IMR-90 (cell line): ENCODE data around the gene ZFAND6. TPM values are rescaled to one million over a fixed set of nuclear protein-coding genes. Genes with fewer than 3 reads are reported as not detected.

ENCODE experiments used
- ATAC-seq: fragments of 200-7000 bp; cut with Tn5 transposase; 2 replicates; pipeline ENCODE4 v1.9.1; 2020; ENCODE audit warnings: low read depth, mild to moderate bottlenecking, moderate library complexity
- BruUV-seq: library from RNA; stranded (reverse); fragments of 400-500 nt; replicated peaks from 2 replicates; lab custom pipeline; 2021; lab: Mats Ljungman, UMichigan
- CTCF ChIA-PET: fragments of 300-600 bp; formaldehyde crosslinking; extraction: SDS; loops from one replicate; lab custom pipeline; 2021; ENCODE audit warnings: antibody characterized with exemption; lab: Yijun Ruan, JAX
- POLR2A ChIA-PET: fragments of 300-600 bp; sonication (Branson Sonifier 250); formaldehyde crosslinking; loops from one replicate; lab custom pipeline; 2022; ENCODE audit warnings: antibody characterized with exemption; ENCODE audit not compliant: unreplicated experiment; lab: Charles Lee
- DNase-seq: peaks from one replicate; pipeline ENCODE4 v3.0.0; 2013
- H2AFZ ChIP-seq: replicated peaks from 2 replicates; pipeline ENCODE3; 2013; ENCODE audit warnings: low read length, mild to moderate bottlenecking; ENCODE audit not compliant: poor library complexity
- H2AK5ac ChIP-seq: 2 replicates; pipeline ENCODE4 v1.6.1; 2013; ENCODE audit warnings: low read depth, low read length, inconsistent platforms
- H2AK9ac ChIP-seq: replicated peaks from 2 replicates; pipeline ENCODE3; 2013; ENCODE audit warnings: mild to moderate bottlenecking, low read depth, low read length, moderate library complexity; ENCODE audit not compliant: poor library complexity
- H2BK120ac ChIP-seq: 2 replicates; pipeline ENCODE4 v1.6.1; 2013; ENCODE audit warnings: low read depth, low read length, inconsistent platforms
- H2BK15ac ChIP-seq: 3 replicates; pipeline ENCODE4 v1.6.1; 2013; ENCODE audit warnings: low read depth, low read length, inconsistent platforms
- H2BK20ac ChIP-seq: 2 replicates; pipeline ENCODE4 v1.6.1; 2013; ENCODE audit warnings: low read depth, mild to moderate bottlenecking, inconsistent platforms, low read length, moderate library complexity
- H2BK5ac ChIP-seq: 2 replicates; pipeline ENCODE4 v1.6.1; 2013; ENCODE audit warnings: mild to moderate bottlenecking, low read depth, low read length, inconsistent platforms; ENCODE audit not compliant: poor library complexity, severe bottlenecking
- H3K14ac ChIP-seq: replicated peaks from 2 replicates; pipeline ENCODE4 v1.6.1; 2013; ENCODE audit warnings: low read depth, low read length, inconsistent platforms
- H3K18ac ChIP-seq: 2 replicates; pipeline ENCODE4 v1.6.1; 2013; ENCODE audit warnings: low read depth, low read length, control low read depth
- H3K23ac ChIP-seq: 2 replicates; pipeline ENCODE4 v1.6.1; 2013; ENCODE audit warnings: low read depth, low read length, inconsistent platforms
- H3K27ac ChIP-seq: 2 replicates; pipeline ENCODE4 v1.5.1; 2013; ENCODE audit warnings: mild to moderate bottlenecking, control low read depth, low read length; ENCODE audit not compliant: insufficient read depth
- H3K27me3 ChIP-seq: 2 replicates; pipeline ENCODE4 v1.6.1; 2013; ENCODE audit warnings: low read length; ENCODE audit not compliant: control insufficient read depth, insufficient read depth
- H3K36me3 ChIP-seq: 2 replicates; pipeline ENCODE4 v1.6.1; 2013; ENCODE audit warnings: low read length, mixed read lengths; ENCODE audit not compliant: control insufficient read depth, insufficient read depth
- H3K4ac ChIP-seq: 2 replicates; pipeline ENCODE4 v1.6.1; 2013; ENCODE audit warnings: low read depth, low read length, inconsistent platforms
- H3K4me1 ChIP-seq: 2 replicates; pipeline ENCODE4 v1.6.1; 2013; ENCODE audit warnings: low read length, mixed read lengths; ENCODE audit not compliant: control insufficient read depth, insufficient read depth
- H3K4me2 ChIP-seq: 2 replicates; pipeline ENCODE4 v1.6.1; 2013; ENCODE audit warnings: low read depth, mild to moderate bottlenecking, control low read depth, low read length, moderate library complexity
- H3K4me3 ChIP-seq: 2 replicates; pipeline ENCODE4 v1.5.1; 2013; ENCODE audit warnings: low read depth, mild to moderate bottlenecking, control low read depth, low read length, moderate library complexity; ENCODE audit not compliant: insufficient read depth
- H3K56ac ChIP-seq: 2 replicates; pipeline ENCODE4 v1.6.1; 2013; ENCODE audit warnings: low read length, inconsistent platforms; ENCODE audit not compliant: insufficient read depth; ENCODE audit errors: extremely low read depth
- H3K79me1 ChIP-seq, 2 experiments: 2 replicates each; pipeline ENCODE4 v1.6.1; 2013; ENCODE audit warnings: low read length in 2 of 2, inconsistent platforms in 1 of 2, low read depth in 1 of 2
- H3K9ac ChIP-seq: 2 replicates; pipeline ENCODE4 v1.6.1; 2013; ENCODE audit warnings: low read depth, low read length, control low read depth
- H3K9me1 ChIP-seq: 2 replicates; pipeline ENCODE4 v1.6.1; 2013; ENCODE audit warnings: low read length, inconsistent platforms; ENCODE audit not compliant: insufficient read depth
- H3K9me3 ChIP-seq: 2 replicates; pipeline ENCODE4 v1.6.1; 2013; ENCODE audit warnings: low read length; ENCODE audit not compliant: control insufficient read depth, insufficient read depth
- H4K20me1 ChIP-seq: 2 replicates; pipeline ENCODE4 v1.6.1; 2013; ENCODE audit warnings: low read length, inconsistent platforms; ENCODE audit not compliant: insufficient read depth
- H4K5ac ChIP-seq: 2 replicates; pipeline ENCODE4 v1.6.1; 2013; ENCODE audit warnings: mild to moderate bottlenecking, low read depth, low read length, control low read depth
- H4K8ac ChIP-seq, 2 experiments: 2 replicates each; pipeline ENCODE4 v1.6.1; 2013; ENCODE audit warnings: low read depth in 2 of 2, low read length in 2 of 2, control low read depth in 1 of 2, inconsistent platforms in 1 of 2
- H4K91ac ChIP-seq: 2 replicates; pipeline ENCODE4 v1.6.1; 2013; ENCODE audit warnings: low read depth, low read length, inconsistent platforms; ENCODE audit not compliant: insufficient read depth
- BHLHE40 ChIP-seq: fragments of 150-350 bp; IDR thresholded peaks from 2 replicates; pipeline ENCODE4 v1.6.1; 2016; ENCODE audit warnings: mild to moderate bottlenecking, low read depth, low read length
- CTCF ChIP-seq: conservative IDR thresholded peaks from 2 replicates; pipeline ENCODE4 v1.5.1; 2012; ENCODE audit warnings: mild to moderate bottlenecking, low read depth, low read length, improper control_type of control experiment
- ELK1 ChIP-seq: fragments of 150-350 bp; IDR thresholded peaks from 2 replicates; pipeline ENCODE4 v1.6.1; 2016; ENCODE audit warnings: low read depth, mild to moderate bottlenecking, low read length, moderate library complexity, borderline replicate concordance
- FOS ChIP-seq: fragments of 150-350 bp; IDR thresholded peaks from 2 replicates; pipeline ENCODE4 v1.6.1; 2016; ENCODE audit warnings: low read depth, low read length
- MAFK ChIP-seq: IDR thresholded peaks from 2 replicates; pipeline ENCODE4 v1.6.1; 2012; ENCODE audit warnings: low read depth, low read length, improper control_type of control experiment
- MAZ ChIP-seq: IDR thresholded peaks from 2 replicates; pipeline ENCODE4 v1.6.1; 2012; ENCODE audit warnings: low read depth, mild to moderate bottlenecking, low read length, improper control_type of control experiment, moderate library complexity, borderline replicate concordance
- MXI1 ChIP-seq: IDR thresholded peaks from 2 replicates; pipeline ENCODE4 v1.6.1; 2012; ENCODE audit warnings: low read depth, mild to moderate bottlenecking, low read length, moderate library complexity, borderline replicate concordance
- NFE2L2 ChIP-seq: fragments of 150-350 bp; IDR thresholded peaks from 2 replicates; pipeline ENCODE4 v1.6.1; 2016; ENCODE audit warnings: low read depth, mild to moderate bottlenecking, low read length
- POLR2A ChIP-seq: IDR thresholded peaks from 2 replicates; pipeline ENCODE4 v1.6.1; 2012; ENCODE audit warnings: mild to moderate bottlenecking, low read depth, low read length
- RAD21 ChIP-seq: IDR thresholded peaks from 2 replicates; pipeline ENCODE4 v1.6.1; 2012; ENCODE audit warnings: low read length, improper control_type of control experiment
- RCOR1 ChIP-seq: IDR thresholded peaks from 2 replicates; pipeline ENCODE4 v1.6.1; 2012; ENCODE audit warnings: mild to moderate bottlenecking, low read length, improper control_type of control experiment; ENCODE audit not compliant: insufficient replicate concordance
- RFX5 ChIP-seq: IDR thresholded peaks from 2 replicates; pipeline ENCODE4 v1.8.0; 2012; ENCODE audit warnings: low read depth, mild to moderate bottlenecking, low read length, moderate library complexity
- SMC3 ChIP-seq: fragments of 150-350 bp; IDR thresholded peaks from 2 replicates; pipeline ENCODE4 v1.6.1; 2016; ENCODE audit warnings: low read depth, mild to moderate bottlenecking, antibody characterized with exemption, low read length, moderate library complexity
- USF2 ChIP-seq: fragments of 150-350 bp; IDR thresholded peaks from 2 replicates; pipeline ENCODE4 v1.6.1; 2017; ENCODE audit warnings: mild to moderate bottlenecking, antibody characterized with exemption, low read length, low read depth
- dilution Hi-C: fragments of 300-500 bp; cut with HindIII; formaldehyde crosslinking; loops from one replicate; pipeline ENCODE4 v1.14.3; 2018; ENCODE audit warnings: low sequenced_read_pairs; ENCODE audit not compliant: unreplicated experiment
- in situ Hi-C: fragments of 300-500 bp; cut with MboI; formaldehyde crosslinking; loops from 3 replicates; pipeline ENCODE4 v1.14.3; 2019; ENCODE audit warnings: low sequenced_read_pairs, inconsistent platforms, mixed read lengths
- intact Hi-C: fragments of 100-400 bp; cut with micrococcal nuclease; formaldehyde crosslinking; loops from 2 replicates; pipeline ENCODE4 v1.10.0; 2022
- polyA plus RNA-seq, 3 experiments: library from polyadenylated mRNA; depleted of rRNA; stranded (reverse); fragments of >200 nt; gene quantifications; 2 replicates each; pipeline ENCODE4 v1.2.3, GENCODE V29; 2012; ENCODE audit warnings: low replicate concordance in 1 of 3
- total RNA-seq: library from RNA; depleted of rRNA; stranded (reverse); fragments of >200 nt; gene quantifications from 2 replicates; pipeline ENCODE4 v1.2.3, GENCODE V29; 2012

ZFAND6 gene
- total and polyA plus RNA-seq, 2 of the 4 experiments (the other 2 are of a cell fraction): 77.5 to 96.4 TPM

GRCh38 chr15:80066912-80067311 is 7.4 kb downstream of the ZFAND6 start:
- Histone ChIP-seq H3K9me3 (no peaks in the 10 kb centered on the region), H3K4ac (no peak overlapping the region), H3K23ac (no peak overlapping the region), H2AFZ (no peak overlapping the region), H3K18ac (no peak overlapping the region), H2BK15ac (no peak overlapping the region), H2AK9ac (no peak overlapping the region), H3K4me2 (no peak overlapping the region), H3K56ac (no peak overlapping the region), H3K14ac (no peak overlapping the region), H3K4me1 (peaks cover 2% of the 10 kb centered on the region; the same call in 1 of the 2 replicates), H3K79me1 (peaks cover 0 to 52% of the 10 kb centered on the region in 2 experiments; a peak in 2 of 4 replicates), H4K5ac (no peak overlapping the region), H3K9me1 (0 out of 2 replicates have a peak, but pooled peaks cover 4% of the 10 kb centered on the region), H3K27me3 (no peaks in the 10 kb centered on the region), H2BK20ac (no peak overlapping the region), H3K27ac (no peak overlapping the region), H2BK120ac (no peak overlapping the region), H3K4me3 (no peak overlapping the region), H3K9ac (no peak overlapping the region), H2AK5ac (no peak overlapping the region), H3K36me3 (no peaks in the 10 kb centered on the region), H4K8ac (no peak overlapping the region), H4K20me1 (peaks cover 19% of the 10 kb centered on the region; the same call in 1 of the 2 replicates), H4K91ac (no peak overlapping the region), H2BK5ac (no peak overlapping the region)
- dilution Hi-C loops (no loop called here), in situ Hi-C loops (no loop called here), intact Hi-C loops (loop anchor here (10.0 kb wide), 1 partner anchor 168 kb away; no protein-coding TSS in a partner anchor)
- TF ChIP-seq ELK1: no peak
- TF ChIP-seq NFE2L2: no peak
- no peak for TF ChIP-seq SMC3
- TF ChIP-seq MAZ: no peak
- TF ChIP-seq USF2: no peak
- TF ChIP-seq RFX5: no peak
- no peak for TF ChIP-seq MXI1
- TF ChIP-seq RAD21: no peak
- TF ChIP-seq MAFK: no peak
- TF ChIP-seq POLR2A: no peak
- no peak for TF ChIP-seq FOS
- TF ChIP-seq CTCF: no peak
- no peak for TF ChIP-seq RCOR1
- no peak for TF ChIP-seq BHLHE40
- ChIA-PET CTCF (interaction anchor here (0.9 kb wide), 1 partner anchor 79 kb away, joined by 3 read pairs; no protein-coding TSS in a partner anchor), POLR2A (no interaction called here)
- ATAC-seq (no peak), DNase-seq (no peak)
- no TSS peak for BruUV-seq
